ENCODE measurements around the gene CCDC18.
A peak's percentile ranks its signal among the peaks of the same experiment; 100 is the strongest.

Gene CCDC18

GRCh38 chr1:93296555-93297154 is 116.1 kb downstream of the CCDC18 start:
- H3K4me3 ChIP-seq (replicated peaks; ENCODE audit: low read depth, low read length) = no peak overlapping the region
- no peak for TF ChIP-seq CTCF (IDR thresholded peaks at IDR 0.05; ENCODE audit: low read depth, low read length, missing control alignments)
- no peak for DNase-seq (ENCODE audit: extremely low read depth, low read depth)

- no peak for TF ChIP-seq CTCF (IDR thresholded peaks at IDR 0.05; ENCODE audit: low read depth, low read length, missing control alignments)
- DNase-seq (ENCODE audit: extremely low read depth, low read depth) = no peak
- H3K4me3 ChIP-seq (replicated peaks; ENCODE audit: low read depth, low read length) = no peak overlapping the region
Measured at GRCh38 chr1:93301131-93301530, 120.6 kb downstream of the CCDC18 start.

- TF ChIP-seq CTCF (IDR thresholded peaks at IDR 0.05; ENCODE audit: low read depth, low read length, missing control alignments) = no peak
- no peak for DNase-seq (ENCODE audit: extremely low read depth, low read depth)
- no peak overlapping the region for H3K4me3 ChIP-seq (replicated peaks; ENCODE audit: low read depth, low read length)
Measured at GRCh38 chr1:93302078-93302477, 121.6 kb downstream of the CCDC18 start.

GRCh38 chr1:93304716-93305138 is 124.2 kb downstream of the CCDC18 start:
- peak; percentile 56 for DNase-seq (ENCODE audit: extremely low read depth, low read depth)
- peak; percentile 70 for TF ChIP-seq CTCF (IDR thresholded peaks at IDR 0.05; ENCODE audit: low read depth, low read length, missing control alignments)
- no peak overlapping the region for H3K4me3 ChIP-seq (replicated peaks; ENCODE audit: low read depth, low read length)

- DNase-seq (ENCODE audit: extremely low read depth, low read depth) = no peak
- no peak overlapping the region for H3K4me3 ChIP-seq (replicated peaks; ENCODE audit: low read depth, low read length)
- TF ChIP-seq CTCF (IDR thresholded peaks at IDR 0.05; ENCODE audit: low read depth, low read length, missing control alignments) = no peak
Measured at GRCh38 chr1:93306920-93307319, 126.4 kb downstream of the CCDC18 start.

- no peak for DNase-seq (ENCODE audit: extremely low read depth, low read depth)
- H3K4me3 ChIP-seq (replicated peaks; ENCODE audit: low read depth, low read length) = no peak overlapping the region
- no peak for TF ChIP-seq CTCF (IDR thresholded peaks at IDR 0.05; ENCODE audit: low read depth, low read length, missing control alignments)
Measured at GRCh38 chr1:93313026-93313425, 132.5 kb downstream of the CCDC18 start.

- H3K4me3 ChIP-seq (replicated peaks; ENCODE audit: low read depth, low read length) = no peak overlapping the region
- TF ChIP-seq CTCF (IDR thresholded peaks at IDR 0.05; ENCODE audit: low read depth, low read length, missing control alignments) = no peak
- DNase-seq (ENCODE audit: extremely low read depth, low read depth) = no peak
Measured at GRCh38 chr1:93317207-93317606, 136.7 kb downstream of the CCDC18 start.
